Activated CD8-positive, alpha-beta memory T cell treated with anti-CD3 and anti-CD28 coated beads, Interleukin-2, amount 50 U/mL, for 4 hours (primary cell): Measurements from ENCODE around the gene ACOXL.
"Not testable (repeated sequence)": the region's sequence is repeated elsewhere in the genome, so short reads cannot be mapped to it uniquely, and the experiment has no call there.

Experiments used
- DNase-seq: peaks from one replicate; pipeline ENCODE4 v3.0.0-alpha.2; 2020

ACOXL gene

DNA sequence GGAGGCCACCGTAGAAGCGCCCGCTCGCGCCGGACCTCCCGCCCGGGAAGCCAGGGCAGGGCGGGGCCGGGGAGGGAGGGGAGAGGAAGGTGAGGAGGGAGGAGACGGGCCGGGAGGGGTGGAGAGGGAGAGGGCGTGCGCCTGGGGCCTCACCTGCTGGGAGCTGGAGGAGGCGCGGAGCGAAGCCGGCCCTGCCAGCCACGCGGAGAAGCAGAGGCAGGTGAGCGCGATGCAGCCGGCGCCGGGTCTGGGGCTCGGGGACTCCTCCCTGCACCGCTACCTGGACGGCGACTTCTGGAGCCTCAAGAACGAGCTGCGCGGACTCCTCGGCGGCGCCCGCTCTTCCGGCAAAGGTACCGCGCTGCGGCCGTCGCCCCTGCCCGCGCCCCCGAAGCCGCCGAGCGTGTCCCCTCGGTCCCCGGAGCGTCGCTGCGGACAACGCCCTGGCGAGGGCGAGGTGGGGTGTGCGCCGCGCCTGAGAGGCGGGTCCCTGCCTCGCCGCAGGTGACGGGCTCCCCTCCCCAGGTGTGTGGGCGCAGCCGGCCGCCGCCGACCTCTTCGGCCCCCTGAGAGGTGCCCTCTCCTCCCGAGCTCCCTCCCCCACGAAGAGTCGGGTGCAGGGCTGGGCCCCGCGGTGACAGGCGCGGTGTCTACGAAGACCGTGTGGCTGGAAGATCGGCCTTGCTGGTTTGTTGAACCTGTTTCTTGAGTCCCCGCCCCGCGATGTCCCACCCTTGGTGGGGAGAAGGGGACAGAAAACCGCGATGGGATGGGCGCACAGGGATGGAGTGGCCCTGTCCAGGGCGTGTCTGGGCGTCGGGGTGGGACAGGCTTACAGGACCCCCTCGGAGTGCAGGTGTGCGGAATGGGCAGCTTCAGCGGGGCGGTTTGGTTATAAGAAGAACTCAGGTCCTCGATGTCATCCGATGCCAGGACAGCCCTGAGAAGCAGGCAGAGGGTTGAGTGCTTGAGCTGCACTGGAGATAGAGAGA, at the start of gene ACOXL:
Gene ACOXL (plus strand): TSS at position 152 of the 992 bp plus-strand sequence. CDS start 35,817 bp downstream, outside the sequence.
- DNase-seq, result no peak

DNA sequence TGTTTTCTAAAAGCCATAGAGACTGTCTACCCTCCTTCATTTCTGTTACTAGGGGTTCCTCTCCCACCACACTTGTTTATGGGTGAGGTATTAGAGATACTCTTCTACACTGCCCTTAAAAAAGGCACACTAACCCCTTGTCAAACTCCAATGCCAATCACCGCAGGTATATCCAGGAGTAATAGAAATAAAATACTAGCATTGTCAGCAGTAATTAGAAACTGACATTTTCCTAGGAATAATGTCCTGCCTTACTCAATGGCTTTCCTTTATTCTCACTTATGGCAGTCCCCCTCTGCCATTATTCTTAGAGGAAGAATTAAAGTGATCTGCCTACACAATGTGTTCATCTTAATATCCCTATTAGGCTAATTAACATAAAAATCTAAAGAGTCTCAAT, 49.5 kb upstream of the ACOXL start:
- no peak for DNase-seq

DNA sequence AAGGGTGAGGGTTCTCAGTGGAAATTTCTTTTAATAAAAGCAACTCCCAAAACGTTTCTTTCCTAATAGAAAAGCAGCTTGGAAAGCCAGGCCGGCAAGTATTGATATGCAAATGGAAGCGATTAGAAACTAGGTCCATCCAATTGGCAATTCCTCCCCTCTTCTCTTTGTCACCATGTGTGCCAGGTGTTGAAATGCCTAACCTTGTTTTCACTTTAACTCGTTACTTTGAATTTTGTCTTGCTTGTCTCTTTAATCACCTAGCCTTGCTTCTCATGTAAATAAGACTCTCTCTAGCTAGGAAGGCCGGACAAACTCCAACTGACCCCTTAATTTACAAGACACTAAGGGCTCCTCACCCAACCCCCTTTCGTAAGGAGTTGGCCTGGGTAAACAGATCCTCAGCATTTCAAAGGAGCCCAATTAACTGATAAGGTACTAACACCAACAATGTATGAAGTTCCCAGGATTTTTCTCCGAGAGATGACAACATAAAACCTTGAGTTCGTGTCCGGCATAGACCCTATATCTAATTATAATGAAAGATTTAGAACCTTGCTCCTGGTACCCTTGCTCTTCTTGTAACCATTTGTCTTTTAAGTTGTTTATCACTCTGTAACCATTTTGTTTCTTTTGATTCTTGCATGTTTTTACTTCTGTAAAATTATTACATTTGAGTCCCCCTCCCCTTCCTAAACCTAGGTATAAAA, 44.4 kb upstream of the ACOXL start:
- not testable (repeated sequence) for DNase-seq

DNA sequence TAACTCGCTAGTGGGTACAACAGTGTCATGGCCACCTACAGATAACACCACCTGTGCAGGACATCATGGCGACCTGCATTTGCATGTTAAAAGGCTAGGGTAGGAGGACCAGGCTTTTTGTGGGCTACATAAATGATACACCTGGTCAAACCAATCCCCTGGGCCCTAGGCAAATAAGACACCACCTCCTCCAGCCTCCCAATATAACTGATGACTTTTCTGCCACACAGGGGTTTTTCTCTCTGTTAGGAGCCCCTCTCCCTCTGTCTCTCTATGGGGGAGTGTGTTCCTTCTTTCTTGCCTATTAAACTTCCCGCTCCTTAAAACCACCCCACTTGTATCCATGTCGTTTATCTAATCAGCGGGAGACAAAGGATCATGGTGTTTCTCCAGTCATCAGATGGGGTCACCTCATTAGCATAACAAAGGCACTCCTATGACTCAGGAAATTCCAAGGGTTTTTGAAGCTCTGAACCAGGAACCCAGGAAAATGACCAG, 43.7 kb upstream of the ACOXL start:
- no peak for DNase-seq

DNA sequence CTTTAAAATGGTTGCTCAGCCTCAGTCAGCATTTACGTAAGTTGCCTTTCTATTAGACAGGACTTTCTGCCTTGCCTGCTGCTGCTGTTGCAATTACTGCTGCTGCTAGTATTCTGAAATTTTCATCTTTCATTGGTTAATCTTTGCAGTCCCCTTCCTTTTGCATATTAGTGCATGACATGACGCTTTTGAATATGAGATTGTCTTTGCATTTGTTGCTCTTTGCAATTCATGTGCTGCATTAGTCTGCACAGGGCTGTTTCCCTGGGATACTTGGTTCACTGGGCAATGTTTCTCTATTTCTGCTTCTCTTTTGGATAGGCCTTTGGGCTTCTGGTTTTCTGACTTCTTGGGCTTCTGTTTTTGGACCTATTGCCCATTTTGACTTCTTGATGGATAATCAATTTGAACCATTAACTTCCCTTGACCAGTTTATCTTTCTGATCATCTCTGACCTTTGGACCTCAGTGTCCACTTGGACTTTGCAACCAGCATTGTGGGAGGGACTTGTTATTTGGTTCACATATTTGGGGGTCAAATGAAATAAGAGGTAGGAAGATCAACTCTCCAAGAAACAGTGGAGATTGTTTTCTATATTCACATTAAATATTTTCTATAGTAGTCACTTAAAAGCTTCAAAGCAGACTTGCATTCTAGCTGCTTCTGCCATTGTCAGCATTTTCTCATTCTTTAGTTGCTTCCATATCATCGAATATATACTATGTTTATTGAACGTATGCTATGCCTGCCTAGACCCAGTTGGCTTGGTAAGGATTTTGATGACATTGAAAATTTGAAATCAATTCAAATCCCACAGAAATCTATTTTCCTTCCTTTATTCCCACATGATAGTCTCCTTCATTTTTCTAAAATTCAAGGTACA, 42.0 kb upstream of the ACOXL start:
- DNase-seq, result no peak

DNA sequence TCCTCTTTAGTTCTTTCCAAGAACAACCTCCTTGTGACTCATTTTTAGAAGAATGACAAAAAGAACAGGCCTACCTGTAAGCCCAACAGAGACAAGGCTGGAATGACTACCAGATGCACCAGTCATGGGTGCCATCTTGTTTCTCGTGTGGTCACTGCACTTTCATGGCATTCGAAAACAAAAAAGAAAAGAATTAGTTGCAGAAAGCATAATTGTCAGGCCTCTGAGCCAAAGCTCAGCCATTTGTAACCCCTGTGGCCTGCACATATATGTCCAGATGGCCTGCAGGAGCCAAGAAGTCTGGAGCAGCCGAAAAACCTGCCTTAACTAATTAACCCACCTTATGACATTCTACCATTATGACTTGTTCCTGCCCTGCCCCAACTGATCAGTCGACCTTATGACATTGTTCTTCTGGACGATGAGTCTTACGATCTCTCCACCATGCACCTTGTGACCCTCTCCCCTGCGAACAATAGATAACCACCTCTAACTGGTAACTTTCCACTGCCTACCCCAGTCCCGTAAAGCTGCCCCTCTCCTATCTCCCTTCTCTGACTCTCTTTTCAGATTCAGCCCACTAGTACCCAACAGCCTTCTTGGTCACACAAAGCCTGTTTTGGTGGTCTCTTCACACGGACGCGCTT, 40.6 kb upstream of the ACOXL start:
- DNase-seq, result no peak

DNA sequence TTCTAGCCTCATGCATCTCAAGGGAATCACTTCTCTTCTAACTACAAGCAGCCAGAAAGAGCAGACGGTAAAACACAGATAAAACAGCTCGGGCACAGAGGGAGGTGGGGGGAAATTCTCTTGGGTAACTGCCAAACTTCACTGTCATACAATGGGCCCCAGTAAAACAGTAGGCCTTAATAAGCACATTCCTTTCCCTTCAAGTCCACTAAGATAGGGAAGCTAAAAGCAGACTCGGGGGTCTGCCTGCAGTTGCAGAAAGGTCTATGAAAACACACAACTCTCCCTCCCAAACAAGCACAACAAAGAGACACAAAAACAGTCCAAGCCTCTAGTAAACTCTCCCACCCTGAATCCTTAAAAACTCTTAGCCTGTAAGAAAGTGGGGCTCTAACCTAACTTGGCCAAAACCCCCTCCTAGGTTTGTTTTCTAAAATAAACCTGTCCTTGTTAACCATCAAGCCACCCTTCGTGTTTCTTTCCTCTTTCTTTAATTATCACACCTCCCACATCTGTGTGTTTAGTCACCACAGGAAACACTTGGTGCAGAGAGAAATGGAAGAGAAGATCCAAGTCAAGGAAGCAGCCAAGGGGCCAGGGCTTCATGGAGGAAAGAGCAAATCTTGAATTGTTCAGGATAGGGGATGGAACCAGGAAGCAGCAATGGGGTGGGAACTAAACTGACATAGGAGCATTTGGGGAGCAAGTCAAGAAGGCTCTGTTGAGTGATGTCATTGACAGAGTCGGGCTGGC, 37.1 kb upstream of the ACOXL start:
- not testable (repeated sequence) for DNase-seq

DNA sequence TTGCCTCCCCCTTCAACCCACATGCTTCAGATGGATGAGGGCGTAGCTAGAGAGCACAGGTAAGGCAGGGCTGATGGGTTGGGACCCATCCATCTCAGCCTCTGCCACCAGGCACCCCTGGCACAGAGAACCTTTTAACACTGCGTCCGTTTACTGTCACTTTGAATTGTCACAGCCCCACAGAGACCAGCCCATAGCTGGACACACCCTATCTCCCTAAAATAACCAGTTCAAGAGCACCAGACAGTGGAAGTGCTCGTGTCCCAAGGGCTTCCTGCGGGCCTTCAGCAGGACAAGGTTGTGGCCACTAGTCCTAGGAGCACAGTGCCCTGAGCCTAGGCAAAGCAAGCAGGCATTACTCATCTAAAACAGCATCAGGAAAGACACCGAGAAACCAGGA, 34.1 kb upstream of the ACOXL start:
- not testable (repeated sequence) for DNase-seq

DNA sequence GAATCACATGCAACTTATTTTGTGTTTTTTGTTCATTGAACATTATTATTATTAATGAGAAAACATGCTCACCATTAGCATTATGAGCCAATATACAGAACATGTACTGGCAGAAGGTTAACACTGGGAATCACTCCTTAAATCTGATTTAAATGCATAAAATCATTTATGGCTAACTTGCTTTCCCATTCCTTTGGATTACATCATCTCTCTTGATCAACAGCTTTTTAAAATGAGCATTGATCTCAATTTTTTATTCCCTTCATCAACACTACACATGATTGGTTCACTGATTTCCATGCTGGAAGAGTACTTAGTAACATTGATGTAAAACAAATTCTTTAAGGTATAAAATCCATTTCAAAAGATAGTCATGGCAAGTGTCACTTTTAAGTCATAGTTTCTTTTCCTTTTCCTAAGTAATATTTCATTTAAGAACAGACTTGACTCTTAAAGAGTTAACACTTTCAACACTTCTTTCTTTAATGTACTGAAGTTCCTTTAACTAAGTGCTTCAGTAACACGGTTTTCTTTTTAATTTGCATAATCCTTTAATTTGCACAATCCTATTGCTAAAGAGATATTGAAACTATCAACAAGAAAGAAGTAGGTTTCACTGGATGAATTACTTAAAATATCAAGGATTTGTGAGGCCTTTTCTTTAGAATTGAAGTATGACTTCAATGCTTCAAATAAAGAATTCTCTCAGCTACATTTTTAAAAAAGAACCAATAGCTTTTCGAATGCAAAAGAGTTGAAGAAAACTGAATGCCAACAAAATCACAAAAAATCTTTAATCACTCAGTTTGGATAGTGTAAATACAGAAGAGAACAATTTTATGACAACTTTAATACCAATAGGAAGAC, 29.6 kb upstream of the ACOXL start:
- DNase-seq, result no peak

DNA sequence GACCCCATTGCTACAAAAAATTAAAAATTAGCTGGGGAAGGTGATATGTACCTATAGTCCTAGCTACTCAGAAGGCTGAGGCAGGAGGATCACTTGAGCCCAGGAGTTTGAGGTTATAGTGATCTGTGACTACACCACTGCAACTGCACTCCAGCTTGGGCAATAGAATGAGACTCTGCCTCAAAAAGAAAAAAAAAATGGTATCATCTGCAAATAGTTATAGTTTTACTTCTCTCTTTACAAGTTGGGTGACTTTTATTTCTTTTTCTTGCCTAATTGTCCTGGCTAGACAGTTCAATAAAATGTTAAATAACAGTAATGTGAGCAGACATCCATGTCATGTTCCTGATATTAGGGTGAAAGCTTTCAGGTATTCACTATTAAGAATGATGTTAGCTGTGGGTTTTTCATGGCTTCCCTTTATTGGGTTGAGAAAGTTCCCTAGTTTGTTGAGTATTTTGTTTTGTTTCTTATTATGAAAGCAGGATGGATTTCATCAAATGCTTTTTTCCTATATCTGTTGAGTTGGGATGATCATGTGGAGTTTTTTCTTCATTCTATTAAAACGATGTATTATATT, 24.9 kb upstream of the ACOXL start:
- DNase-seq, result no peak

DNA sequence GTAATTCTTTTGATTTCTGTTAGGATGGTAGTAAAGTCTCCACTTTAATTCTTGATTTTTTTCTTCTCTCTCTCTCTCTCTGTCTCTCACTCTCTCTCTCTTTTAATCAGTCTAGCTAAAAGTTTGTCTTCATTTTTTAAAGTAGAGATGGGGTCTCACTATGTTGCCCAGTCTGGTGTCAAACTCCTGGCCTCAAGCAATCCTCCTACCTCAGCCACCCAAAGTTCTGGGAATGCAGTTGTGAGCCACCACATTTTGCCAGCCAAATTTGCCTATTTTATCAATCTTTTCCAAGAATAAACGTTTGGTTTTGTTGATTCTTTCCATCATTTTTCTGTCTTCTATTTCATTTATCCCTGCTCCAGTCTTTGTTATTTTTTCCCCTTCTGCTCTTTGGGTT, 23.9 kb upstream of the ACOXL start:
- DNase-seq, result no peak

DNA sequence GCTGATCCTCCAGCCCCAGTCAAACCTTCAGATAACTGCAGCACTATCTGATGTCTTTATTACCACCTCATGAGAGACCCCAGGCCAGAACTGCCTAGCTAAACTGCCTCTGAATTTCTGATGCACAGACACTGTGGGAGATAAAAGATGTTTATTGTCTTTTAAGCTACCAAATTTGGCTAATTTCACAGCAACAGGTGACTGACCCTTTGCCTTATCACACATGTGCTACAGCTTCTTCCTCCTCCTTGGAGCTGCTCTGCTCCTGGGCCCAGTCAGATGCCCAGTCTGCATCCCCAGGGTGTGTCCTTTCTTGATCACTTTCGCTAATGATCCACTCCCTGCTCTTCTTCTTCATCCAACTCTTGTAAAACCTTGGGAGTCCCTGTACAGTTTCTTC, 19.6 kb upstream of the ACOXL start:
- no peak for DNase-seq

DNA sequence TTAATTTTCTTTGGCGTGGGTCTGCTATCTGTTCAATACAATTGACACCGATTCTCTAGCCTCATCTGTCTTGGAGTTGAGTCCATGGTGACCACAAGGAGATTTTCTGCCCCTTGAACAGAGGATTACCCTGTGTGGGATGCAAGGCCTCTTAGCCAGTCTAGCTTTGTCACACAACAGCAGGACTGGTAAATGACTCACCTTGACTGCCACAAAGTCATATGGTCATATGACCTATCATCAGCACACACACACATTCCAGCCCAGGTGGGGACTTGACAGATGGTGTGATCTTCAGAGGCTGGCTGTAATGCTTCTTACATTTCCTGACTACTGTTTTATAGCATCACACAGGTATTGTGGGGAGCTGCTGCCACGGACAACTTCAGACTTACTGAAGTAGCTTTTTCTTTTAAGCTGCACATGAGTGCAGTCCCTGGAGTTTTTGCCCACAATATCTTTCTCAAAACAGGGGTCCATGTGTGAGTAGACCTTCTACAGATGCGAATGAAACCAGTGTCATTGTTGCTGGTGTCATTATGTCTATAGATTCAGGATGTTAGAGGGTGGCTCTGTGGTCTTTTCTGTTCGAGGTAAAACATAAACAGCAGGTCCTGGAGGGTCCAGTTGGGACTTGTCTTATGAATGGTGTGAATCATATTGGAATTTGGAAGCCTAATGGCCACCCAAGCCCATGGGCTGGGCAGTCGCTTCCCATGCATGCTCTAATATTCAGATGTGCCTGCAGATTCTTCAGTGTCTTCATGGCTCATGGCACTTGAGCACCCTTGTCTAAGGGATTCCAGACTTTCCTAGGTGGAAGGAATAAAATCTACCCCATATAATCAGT, 18.6 kb upstream of the ACOXL start:
- no peak for DNase-seq

DNA sequence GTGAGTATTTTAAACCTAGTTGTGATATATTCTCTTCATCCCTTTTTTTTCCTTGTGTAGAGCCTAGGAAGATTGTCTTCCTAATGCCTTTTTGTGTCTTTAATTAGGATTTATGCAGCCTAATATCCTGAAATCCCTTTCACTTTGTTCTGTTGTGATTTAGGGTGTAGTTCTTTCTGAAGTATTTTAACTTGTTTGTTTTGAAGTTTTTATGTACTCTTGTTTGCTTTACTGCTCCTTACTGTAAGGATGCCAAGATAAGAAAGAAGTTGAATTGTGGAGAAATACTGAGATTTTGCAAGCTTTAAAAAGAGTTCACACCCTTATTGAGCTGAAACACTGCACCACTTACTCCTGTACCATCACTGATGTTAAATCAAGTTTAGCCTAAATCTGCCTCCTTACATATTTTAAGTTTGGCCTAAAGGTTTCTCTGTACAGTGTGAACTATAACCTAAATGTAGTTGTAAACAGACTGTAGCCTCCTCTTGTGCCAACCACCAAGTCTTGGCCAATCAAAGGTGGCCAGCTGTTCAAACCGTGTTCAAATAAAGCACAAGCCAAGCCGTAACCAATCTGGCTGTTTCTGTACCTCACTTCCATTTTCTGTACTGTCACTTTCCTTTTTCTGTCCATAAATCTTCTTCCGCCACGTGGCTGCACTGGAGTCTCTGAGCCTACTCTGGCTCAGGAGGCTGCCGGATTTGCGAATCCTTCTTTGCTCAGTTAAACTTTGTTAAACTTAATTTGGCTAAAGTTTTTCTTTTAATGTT, 17.7 kb upstream of the ACOXL start:
- no peak for DNase-seq

DNA sequence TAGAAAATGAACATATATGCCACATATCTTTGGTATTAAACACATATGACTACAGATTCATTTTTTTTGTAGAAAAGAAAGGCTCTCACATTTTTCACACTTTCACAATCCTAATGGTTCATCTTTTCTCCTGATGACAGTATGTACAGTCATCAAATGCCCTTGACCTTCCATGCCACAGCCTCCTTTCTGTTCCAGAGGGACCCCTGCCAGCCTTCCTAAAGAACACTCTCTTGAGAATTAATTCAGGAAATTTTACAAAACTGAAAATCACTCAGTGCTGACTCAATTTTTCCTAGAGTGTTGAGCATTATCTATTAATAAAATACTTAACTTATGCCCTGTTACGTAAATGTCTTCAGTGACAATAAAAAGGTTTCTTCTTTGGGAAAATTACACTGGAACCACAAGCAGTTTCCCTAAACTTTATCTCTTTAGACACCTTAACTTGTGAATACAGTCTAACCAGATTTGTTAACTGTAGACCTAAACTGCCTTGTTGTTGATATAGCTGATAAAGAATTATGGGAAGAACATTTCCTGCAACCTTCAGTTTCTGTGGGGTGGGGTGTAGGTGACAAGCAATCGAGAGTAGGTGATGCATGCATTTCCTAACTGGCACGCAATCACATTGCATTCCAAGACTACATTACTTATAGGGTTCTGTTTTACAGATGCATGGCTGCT, 15.3 kb upstream of the ACOXL start:
- no peak for DNase-seq

DNA sequence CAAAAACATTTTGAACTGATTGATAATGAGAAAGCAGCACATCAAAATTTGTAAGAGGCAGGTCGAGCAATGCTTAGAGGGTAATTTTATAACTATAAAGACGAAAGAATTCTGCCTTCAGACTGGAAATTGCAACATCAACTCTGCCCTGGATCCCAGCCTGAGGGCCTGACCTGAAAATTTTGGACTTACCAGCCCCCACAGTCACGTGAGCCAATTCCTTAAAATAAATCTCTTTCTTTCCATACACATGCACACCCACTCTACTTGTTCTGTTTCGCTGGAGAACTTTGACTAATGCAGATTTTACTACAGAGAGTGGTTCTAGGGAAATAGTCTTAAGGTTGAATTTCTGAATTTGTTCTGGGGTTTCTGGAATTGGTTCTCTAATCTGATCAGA, 14.6 kb upstream of the ACOXL start:
- no peak for DNase-seq

DNA sequence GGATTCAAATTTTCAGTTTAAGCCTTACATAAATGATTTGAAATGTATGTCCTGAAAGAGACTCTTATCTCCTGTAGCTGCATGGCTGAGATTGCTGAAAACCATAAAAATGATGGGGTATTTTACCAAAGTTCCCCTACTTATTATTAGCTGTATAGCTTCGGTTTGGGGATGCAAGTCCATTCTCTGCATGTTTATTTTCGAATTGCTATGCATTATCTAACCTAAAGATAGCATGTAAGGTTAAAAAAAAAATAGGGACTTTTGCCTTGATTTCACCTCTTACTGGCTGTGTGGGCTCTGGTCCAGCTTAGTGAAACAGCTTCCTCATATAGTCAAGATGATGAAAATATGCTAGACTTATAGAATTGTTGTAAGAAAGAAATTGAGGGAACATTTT, 14.0 kb upstream of the ACOXL start:
- DNase-seq, result no peak

DNA sequence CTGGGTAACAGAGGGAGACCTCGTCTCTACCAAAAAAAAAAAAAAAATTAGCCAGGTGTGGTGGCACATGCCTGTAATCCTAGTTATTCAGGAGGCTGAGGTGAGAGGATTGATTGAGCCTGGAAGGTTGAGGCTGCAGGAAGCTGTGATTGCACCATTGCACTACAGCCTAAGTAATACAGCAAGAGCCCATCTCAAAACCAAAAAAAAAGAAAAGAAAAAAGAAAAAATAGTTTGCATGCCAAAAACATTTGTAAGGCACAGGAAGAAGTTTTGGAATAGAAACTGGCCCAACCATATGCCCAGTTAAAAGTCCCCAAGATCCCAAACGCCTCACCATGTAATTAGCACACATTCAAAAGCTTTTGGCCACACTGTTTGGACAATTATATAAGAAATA, 13.4 kb upstream of the ACOXL start:
- DNase-seq, result no peak
